Heart right ventricle (tissue), 16 donors: ENCODE data around the gene PCNA. TPM values are rescaled to one million over a fixed set of nuclear protein-coding genes. Genes with fewer than 3 reads are reported as not detected.
A peak's percentile ranks its signal among the peaks of the same experiment; 100 is the strongest.

ENCODE experiments used
- ATAC-seq, 8 donors: fragments of 200-7000 bp; cut with Tn5 transposase; one replicate each; pipeline ENCODE4 v1.9.1; 2020; ENCODE audit warnings: mild to moderate bottlenecking in 8 of 8, moderate library complexity in 8 of 8, moderate number of reproducible peaks in 1 of 8
- DNase-seq, 2 donors: peaks; one replicate each; pipeline ENCODE4 v3.0.0-alpha.2; 2020
- H3K27ac ChIP-seq, 10 donors: fragments of 200-600 bp; sonication (generic) in 2 of 10; one replicate each; pipeline versions ENCODE4 v1.5.0 to v1.8.0; 2020 to 2022; ENCODE audit warnings: mild to moderate bottlenecking in 3 of 10
- H3K27me3 ChIP-seq, 7 donors: fragments of 200-600 bp; one replicate each; pipeline ENCODE4 v1.8.0; 2021 to 2022; ENCODE audit warnings: mild to moderate bottlenecking in 2 of 7
- H3K36me3 ChIP-seq, 9 donors: fragments of 200-600 bp; sonication (generic) in 1 of 9; one replicate each; pipeline versions ENCODE4 v1.5.0 to v1.8.0; 2020 to 2022; ENCODE audit warnings: mild to moderate bottlenecking in 2 of 9
- H3K4me1 ChIP-seq, 9 donors: fragments of 200-600 bp; sonication (generic) in 1 of 9; one replicate each; pipeline versions ENCODE4 v1.5.0 to v1.8.0; 2020 to 2022; ENCODE audit warnings: mild to moderate bottlenecking in 4 of 9
- H3K4me3 ChIP-seq, 10 donors: fragments of 200-600 bp; sonication (generic) in 2 of 10; one replicate each; pipeline versions ENCODE4 v1.5.0 to v1.8.0; 2020 to 2022; ENCODE audit warnings: mild to moderate bottlenecking in 7 of 10, moderate library complexity in 2 of 10
- H3K9me3 ChIP-seq, 11 donors: fragments of 200-600 bp in 10 of 11; sonication (generic) in 2 of 11; one replicate each; pipeline versions ENCODE4 v1.5.0 to v1.8.0; 2013 to 2022; ENCODE audit warnings: mild to moderate bottlenecking in 2 of 11, control low read depth in 1 of 11, moderate library complexity in 1 of 11
- CTCF ChIP-seq, 9 donors: fragments of 200-600 bp; sonication (generic) in 2 of 9; IDR thresholded peaks; one replicate each; pipeline versions ENCODE4 v1.5.0 to v1.8.0; 2021 to 2022; ENCODE audit warnings: antibody characterized with exemption in 9 of 9, mild to moderate bottlenecking in 5 of 9, moderate library complexity in 1 of 9
- WGBS, 2 donors: extraction: QIAGEN DNeasy Blood & Tissue Kit; methylation state at CpG; one replicate each; pipeline ENCODE4 v1.1.7; 2013; ENCODE audit warnings: inconsistent platforms in 1 of 2; 5-methylcytosine and 5-hydroxymethylcytosine counted together
- intact Hi-C, 10 donors: fragments of 100-400 bp; cut with DNase I; formaldehyde crosslinking; loops; one replicate each; pipeline versions ENCODE4 v1.11.1 to v1.14.2; 2022
- polyA plus RNA-seq, 2 donors: library from polyadenylated mRNA; stranded (reverse); fragments of 200-250 nt; gene quantifications; one replicate each; pipeline ENCODE4 v1.2.3, GENCODE V29; 2013
- total RNA-seq, 10 donors: library from RNA; stranded (reverse); fragmentation: NEBNext Ultra II Directional in 3 of 10; extraction: Animal tissue kit (Norgen Biotek cat#: 25700) in 3 of 10; gene quantifications; one replicate each; pipeline versions ENCODE4 v1.2.1 to v1.2.4, GENCODE V29; 2021 to 2023
- donor health status: Arrhythmogenic right ventricular cardiomyopathy.
- donor health status: ischemic (EF 13 %, LVEDD 7.1; RV severe dilation, severe dysfunction).
- donor health status: healthy with polysubstance abuse.
- donor health status: DM: no; HTN: yes; CAD: no.
- donor health status: DM: no; HTN: no; CAD: no.
- donor health status: ischemic (EF 25% LVEDD 6.9; RV normal size, moderate dysfunction).
- donor health status: ischemic (EF 25% LVEDD 5.7; RV mildly dilated, moderate dysfunction).
- donor health status: healthy.
- donor health status: DM: yes; HTN: yes; CAD: no.
- donor health status: Ischemic cardiomyopathy.
- donor health status: ischemic (EF 35%, LVEDD 5.7; RV mildly dilated, moderate dysfunction).
- donor health status: nonischemic (EF 11% LVEDD 7.7; RV severe dilation, severe dysfunction).
- donor health status: DM: yes; HTN: yes; CAD: no.
- donor health status: PGD.
- donor health status: ischemic (EF 29% LVEDD 5.4; RV normal size, mild dysfunction).
- donor health status: nonischemic (EF 23%, LVEDD 6.1; RV moderate dilation, normal function).

The PCNA gene
- total and polyA plus RNA-seq, 12 donors: 11.6 to 39.1 (median 21.4) TPM

- TF ChIP-seq CTCF (IDR thresholded peaks at IDR 0.05): no peak
- H3K4me3 ChIP-seq: no peak overlapping the region
- DNase-seq (no peak), ATAC-seq (no peak)
- intact Hi-C loops: no loop called here
- peaks cover 0 to 11% (median 0%) of the 10 kb centered on the region in 9 donors for H3K36me3 ChIP-seq
- no peaks in the 10 kb centered on the region for H3K9me3 ChIP-seq
- H3K4me1 ChIP-seq: peaks cover 4 to 86% (median 64%) of the 10 kb centered on the region in 9 donors
- no peaks in the 10 kb centered on the region for H3K27me3 ChIP-seq
- peak overlapping the region in 1 of 10 donors; percentile 53 for H3K27ac ChIP-seq
Measured at GRCh38 chr20:5140195-5140594, 20.4 kb upstream of the PCNA start.

GRCh38 chr20:5136096-5136495, 16.3 kb upstream of the PCNA start:
- H3K9me3 ChIP-seq: no peaks in the 10 kb centered on the region
- intact Hi-C loops: loop anchor here in 2 of 10 donors (5.0 kb wide), 2 partner anchors 36 to 41 kb away; no protein-coding TSS in a partner anchor
- peak overlapping the region; percentile 27 to 99 (median 58) for H3K27ac ChIP-seq
- no peak for DNase-seq
- TF ChIP-seq CTCF (IDR thresholded peaks at IDR 0.05): no peak
- WGBS, 2 donors: 58 to 66% methylated on average over 4 of the region's 4 CpGs
- no peak overlapping the region for H3K4me3 ChIP-seq
- H3K36me3 ChIP-seq: peaks cover 0 to 19% (median 0%) of the 10 kb centered on the region in 9 donors
- H3K4me1 ChIP-seq: peaks cover 2 to 86% (median 55%) of the 10 kb centered on the region in 9 donors
- H3K27me3 ChIP-seq: no peaks in the 10 kb centered on the region
- peak in 5 of 8 donors; percentile 9 to 39 (median 18) for ATAC-seq

GRCh38 chr20:5135363-5136012, 15.7 kb upstream of the PCNA start:
- peak; percentile 30 to 80 (median 60) for ATAC-seq
- WGBS, 2 donors: 35 to 39% methylated on average over 4 of the region's 4 CpGs
- Histone ChIP-seq H3K4me3 (peak overlapping the region in 1 of 10 donors; percentile 10), H3K27me3 (no peaks in the 10 kb centered on the region), H3K4me1 (peaks cover 2 to 86% (median 53%) of the 10 kb centered on the region in 9 donors), H3K9me3 (no peaks in the 10 kb centered on the region), H3K36me3 (peaks cover 0 to 19% (median 0%) of the 10 kb centered on the region in 9 donors), H3K27ac (peak overlapping the region; percentile 27 to 99 (median 58))
- peak in 2 of 9 donors; percentile 14 to 26 for TF ChIP-seq CTCF (IDR thresholded peaks at IDR 0.05)
- intact Hi-C loops: loop anchor here in 2 of 10 donors (5.0 kb wide), 2 partner anchors 37 to 42 kb away; no protein-coding TSS in a partner anchor
- no peak for DNase-seq

GRCh38 chr20:5133998-5134397, 14.2 kb upstream of the PCNA start:
- ATAC-seq (no peak), DNase-seq (no peak)
- intact Hi-C loops: no loop called here
- WGBS, 2 donors: 85 to 90% methylated on average over 6 of the region's 6 CpGs
- TF ChIP-seq CTCF (IDR thresholded peaks at IDR 0.05): no peak
- H3K9me3 ChIP-seq: no peaks in the 10 kb centered on the region
- H3K27me3 ChIP-seq: no peaks in the 10 kb centered on the region
- H3K4me1 ChIP-seq: peaks cover 2 to 86% (median 65%) of the 10 kb centered on the region in 9 donors
- no peak overlapping the region for H3K4me3 ChIP-seq
- peaks cover 0 to 25% (median 0%) of the 10 kb centered on the region in 9 donors for H3K36me3 ChIP-seq
- peak overlapping the region in 6 of 10 donors; percentile 7 to 99 (median 48) for H3K27ac ChIP-seq
